GM21619 (cell line): ENCODE results near the gene CLTC.
"Not testable (repeated sequence)": the region's sequence is repeated elsewhere in the genome, so short reads cannot be mapped to it uniquely, and the experiment has no call there.

Experiments used
- ATAC-seq: cut with Tn5 transposase; IDR thresholded peaks from one replicate; pipeline ENCODE4 v1.9.1; 2021; ENCODE audit not compliant: unreplicated experiment

Gene CLTC

GRCh38 chr17:59619298-59620063, at the start of gene CLTC:
TSS of gene CLTC (plus strand) at chr17:59619895. CDS start at chr17:59620132, 237 bp downstream.
- ATAC-seq, result peak; percentile 77

GRCh38 chr17:59572301-59572924, 47.3 kb upstream of the CLTC start:
- ATAC-seq, result no peak

DNA sequence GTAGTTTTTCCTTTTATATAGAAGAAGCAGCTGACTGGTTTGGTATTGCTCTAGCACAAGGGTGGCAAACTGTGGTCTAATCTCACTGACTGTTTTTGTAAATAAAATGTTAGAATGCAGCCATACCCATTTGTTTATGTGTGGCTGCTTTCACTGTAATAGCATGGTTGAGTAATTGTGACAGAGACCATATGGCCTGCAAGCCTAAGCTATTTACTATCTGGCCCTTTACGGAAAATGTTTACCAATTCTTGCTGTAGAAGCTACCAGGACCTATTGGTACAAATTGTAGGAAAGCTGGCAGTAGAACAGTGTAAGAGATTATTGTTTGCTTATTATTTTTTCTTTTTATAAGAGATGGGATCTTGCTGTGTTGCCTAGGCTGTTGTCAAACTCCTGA, 35.5 kb upstream of the CLTC start:
- not testable (repeated sequence) for ATAC-seq

GRCh38 chr17:59600169-59600568, 19.5 kb upstream of the CLTC start:
- ATAC-seq, result no peak

DNA sequence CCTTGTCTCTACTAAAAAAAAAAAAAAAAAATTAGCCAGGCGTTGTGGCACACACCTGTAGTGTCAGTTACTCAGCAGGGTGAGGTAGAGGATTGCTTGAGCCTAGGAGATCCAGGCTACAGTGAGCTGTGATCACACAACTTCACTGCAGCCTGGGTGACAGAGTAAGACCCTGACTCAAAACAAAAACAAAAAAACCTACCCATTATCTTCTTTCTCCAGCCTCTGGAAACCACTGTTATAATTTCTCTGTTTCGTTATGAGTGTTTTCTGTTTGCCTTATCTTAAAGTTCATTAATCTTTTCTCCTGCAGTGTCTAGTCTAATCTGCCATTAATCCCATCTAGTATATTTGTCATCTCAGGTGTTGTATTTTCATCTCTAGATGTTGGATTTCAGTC, 18.6 kb upstream of the CLTC start:
- no peak for ATAC-seq

DNA sequence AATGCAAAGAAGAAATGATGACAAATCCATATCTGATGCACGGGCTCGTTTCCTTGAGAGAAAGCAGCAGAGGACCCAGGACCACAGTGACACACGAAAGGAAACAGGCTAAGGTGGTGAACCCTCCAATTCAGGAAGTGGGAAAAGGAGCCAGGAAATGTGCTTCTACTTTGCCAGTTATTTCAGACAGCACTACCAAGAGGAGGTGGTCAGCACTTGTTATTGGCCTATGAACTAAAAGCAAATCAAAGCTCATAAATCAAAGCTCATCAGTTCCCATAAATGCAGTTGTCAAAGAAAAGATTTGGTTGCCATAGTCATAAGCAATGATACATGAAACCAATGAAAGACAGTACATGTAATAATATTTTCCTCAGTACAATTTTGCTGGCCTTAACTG, 12.6 kb upstream of the CLTC start:
- no peak for ATAC-seq

GRCh38 chr17:59607817-59608403, 11.8 kb upstream of the CLTC start:
- ATAC-seq, result no peak

- no peak for ATAC-seq
Observed at GRCh38 chr17:59611503-59611902, 8.2 kb upstream of the CLTC start.

GRCh38 chr17:59616253-59616920, 3.3 kb upstream of the CLTC start:
- no peak for ATAC-seq

DNA sequence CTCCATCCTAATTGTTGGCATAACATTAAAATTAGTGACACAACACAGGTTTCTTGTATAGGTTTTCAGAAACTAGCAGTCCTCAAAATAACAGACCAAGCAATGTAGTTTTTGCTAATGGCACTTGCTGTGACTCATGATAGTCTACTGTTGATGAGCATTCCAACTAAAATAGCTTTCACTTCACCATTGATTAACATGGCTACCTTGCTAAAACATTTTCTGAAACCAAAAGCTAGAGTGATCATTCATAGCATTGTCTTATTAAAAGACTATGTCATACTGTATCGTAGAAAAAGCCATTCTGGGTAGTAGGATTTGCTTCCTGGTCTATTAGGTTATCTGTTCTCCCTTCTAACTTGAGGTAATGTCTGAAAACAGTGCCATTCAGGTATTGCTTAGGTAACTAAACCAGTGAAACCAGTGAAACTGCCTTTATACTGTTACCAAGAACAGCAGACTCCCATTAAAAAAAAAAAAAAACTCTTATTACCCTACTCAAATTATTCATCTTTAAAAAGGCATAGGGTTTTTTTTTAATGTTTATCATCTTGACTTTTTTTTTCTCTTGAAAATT, 2.5 kb upstream of the CLTC start:
- no peak for ATAC-seq

- ATAC-seq, result no peak
Observed at GRCh38 chr17:59619035-59619297, 729 bp upstream of the CLTC start.

DNA sequence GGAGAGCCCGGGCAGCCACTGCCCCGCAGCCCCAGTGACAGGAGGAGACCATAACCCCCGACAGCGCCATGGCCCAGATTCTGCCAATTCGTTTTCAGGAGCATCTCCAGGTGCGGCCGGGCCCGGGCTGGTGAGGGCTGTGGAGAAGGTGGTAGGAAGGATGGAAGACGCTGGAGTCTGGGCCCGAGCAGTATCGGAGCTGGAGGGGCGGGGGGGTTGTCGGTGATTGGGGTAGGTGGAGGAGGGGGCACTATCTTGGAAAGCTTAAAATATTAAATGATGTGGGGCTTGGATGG, 317 bp downstream of the CLTC start:
- ATAC-seq, result peak; percentile 2

DNA sequence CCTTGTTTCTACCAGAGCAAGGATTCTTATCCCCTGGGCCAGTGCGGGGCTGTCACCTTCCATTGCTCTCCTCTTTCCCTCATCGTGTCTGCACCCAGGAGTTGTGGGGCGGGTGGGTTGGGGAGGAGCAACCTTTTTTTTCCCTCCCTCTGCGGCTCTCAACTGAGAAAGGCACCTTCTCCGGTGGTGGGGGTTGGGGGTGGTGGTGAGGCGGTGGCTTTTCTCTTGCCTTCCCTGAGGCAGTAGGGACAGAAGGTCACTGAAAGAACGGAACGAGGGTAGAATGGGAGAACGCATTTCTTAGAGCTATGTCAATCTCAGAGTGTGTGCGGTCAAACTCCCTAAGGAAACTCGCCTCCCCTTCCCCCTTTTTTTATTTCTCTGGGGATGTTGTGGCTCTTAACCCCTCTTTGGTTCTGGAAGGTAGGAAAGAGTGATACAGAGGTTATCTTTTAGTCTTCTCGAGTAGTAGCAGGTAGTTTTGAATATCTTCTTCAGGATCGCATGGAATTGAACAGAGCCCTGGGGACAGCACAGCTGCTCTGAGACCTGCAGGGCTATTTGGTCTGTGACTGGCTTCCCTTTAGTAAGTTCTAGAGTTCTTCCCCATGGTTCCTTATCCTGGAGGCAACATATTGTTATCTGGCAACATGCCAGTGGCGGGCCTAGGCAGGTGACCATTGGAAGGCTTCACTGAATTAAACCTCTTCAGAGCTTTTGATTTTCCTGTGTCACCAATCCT, 994 bp downstream of the CLTC start:
- no peak for ATAC-seq

DNA sequence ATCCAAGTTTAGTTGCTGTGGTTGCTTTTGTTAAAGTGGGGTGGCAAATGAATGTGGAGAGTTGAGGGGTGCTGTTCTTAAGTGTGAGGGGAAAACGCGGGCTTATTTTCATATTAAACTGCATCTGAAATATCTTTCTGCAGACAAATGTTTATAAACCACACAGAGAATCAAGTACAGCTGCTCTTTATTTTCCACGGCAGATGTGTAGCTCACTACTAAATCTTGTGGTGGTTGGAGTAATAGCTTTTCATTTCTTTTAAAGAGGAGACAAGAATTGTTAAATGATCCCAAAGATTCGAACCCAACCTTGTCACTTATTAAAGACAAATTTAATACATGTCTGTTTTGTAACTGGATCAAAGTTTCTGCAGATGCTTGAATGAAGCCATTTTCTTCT, 2.1 kb downstream of the CLTC start:
- no peak for ATAC-seq

DNA sequence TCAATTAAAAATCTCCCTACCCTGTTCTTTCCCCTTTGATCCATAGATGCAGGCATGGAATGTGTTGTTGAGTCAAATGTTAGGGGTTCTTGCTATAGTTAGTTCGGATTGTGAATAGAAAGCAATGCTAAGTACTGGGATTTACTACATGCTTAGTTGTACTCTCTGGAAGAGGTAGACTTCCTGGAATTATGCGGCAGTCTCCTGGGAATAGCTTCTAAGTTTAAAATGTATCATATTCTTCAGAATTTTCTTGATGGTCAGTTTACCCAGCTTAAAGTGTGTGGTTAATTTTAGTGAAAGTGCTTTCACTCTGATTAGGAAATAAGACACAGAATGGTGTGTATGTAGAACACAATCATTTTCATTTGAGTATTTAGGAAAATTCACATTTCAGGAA, 3.5 kb downstream of the CLTC start:
- ATAC-seq, result no peak

- ATAC-seq, result no peak
Observed at GRCh38 chr17:59626756-59627155, 7.1 kb downstream of the CLTC start.

- no peak for ATAC-seq
Observed at GRCh38 chr17:59627274-59627673, 7.6 kb downstream of the CLTC start.

DNA sequence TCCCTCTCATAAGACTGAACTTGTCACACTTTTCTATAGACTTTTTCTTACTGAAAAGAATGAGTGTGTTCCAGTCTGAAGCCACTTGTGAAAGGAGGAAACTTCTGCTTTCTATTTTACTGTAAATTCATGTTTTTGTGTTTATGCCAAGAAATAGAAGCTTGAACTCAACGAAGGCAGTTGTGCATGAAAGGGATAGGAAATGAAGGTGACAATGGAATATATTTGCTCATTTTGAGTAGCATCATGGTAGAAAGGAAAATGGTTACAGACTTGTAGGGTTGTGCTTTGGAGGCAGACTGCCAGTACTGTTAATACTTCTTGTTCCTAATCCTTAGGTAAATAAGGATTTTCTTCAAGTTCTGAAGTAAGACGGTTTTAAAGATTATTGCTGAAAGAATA, 8.1 kb downstream of the CLTC start:
- no peak for ATAC-seq

DNA sequence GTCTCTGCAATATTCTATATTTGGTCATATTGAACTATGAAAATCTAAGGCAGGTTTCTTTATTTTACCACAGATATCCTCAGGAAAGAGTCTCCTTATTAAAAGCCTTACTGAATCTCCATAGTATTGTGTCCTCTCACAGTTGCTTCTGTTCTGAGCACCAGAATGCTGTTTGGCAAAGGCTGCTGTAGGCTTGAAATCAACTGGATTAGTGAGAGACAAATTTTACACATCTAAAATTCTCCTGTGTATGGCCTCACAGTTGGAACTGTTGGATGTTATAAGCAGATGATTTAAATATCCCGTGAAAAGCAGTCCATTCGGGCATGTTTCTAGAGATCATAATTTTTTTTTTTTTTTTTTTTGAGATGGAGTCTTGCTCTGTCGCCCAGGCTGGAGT, 9.5 kb downstream of the CLTC start:
- no peak for ATAC-seq

DNA sequence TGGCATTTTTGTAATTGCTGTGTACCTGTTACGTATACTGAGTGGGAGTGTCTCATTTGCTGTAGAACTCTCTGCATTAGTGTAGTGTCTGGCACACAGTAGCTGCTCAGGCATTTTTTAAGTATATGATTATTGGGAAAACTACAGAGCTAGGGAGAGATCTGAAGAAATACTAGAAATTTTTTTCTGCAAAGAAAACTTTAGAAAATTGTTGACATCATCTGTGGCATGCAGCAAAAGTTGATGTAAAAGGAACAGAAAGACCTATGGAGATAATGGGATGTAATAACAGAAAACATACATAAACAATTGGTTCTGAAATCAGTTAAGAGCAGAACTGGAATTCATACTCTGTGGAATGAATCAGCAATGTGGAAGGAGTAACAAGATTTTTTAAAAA, 11.6 kb downstream of the CLTC start:
- ATAC-seq, result no peak

GRCh38 chr17:59632398-59632797, 12.7 kb downstream of the CLTC start:
- no peak for ATAC-seq
